Lung (tissue), 12 donors: ENCODE data around the gene PAPSS1. TPM values are rescaled to one million over a fixed set of nuclear protein-coding genes. Genes with fewer than 3 reads are reported as not detected.

Experiments
- ATAC-seq: fragments of 200-7000 bp; cut with Tn5 transposase; one replicate; pipeline ENCODE4 v1.9.1; 2020; ENCODE audit warnings: moderate number of reproducible peaks; ENCODE audit not compliant: insufficient read depth, low FRiP score
- DNase-seq, 3 donors: peaks; one replicate each; pipeline ENCODE4 v3.0.0-alpha.2; 2013 to 2017
- H3K27ac ChIP-seq, 2 donors: one replicate each; pipeline ENCODE4 v1.5.1; 2013; ENCODE audit warnings: mild to moderate bottlenecking in 2 of 2, moderate library complexity in 2 of 2, control low read depth in 1 of 2, inconsistent platforms in 1 of 2, low read depth in 1 of 2, low read length in 1 of 2
- H3K27me3 ChIP-seq, 3 donors: one replicate each; pipeline ENCODE4 v1.5.1; 2013; ENCODE audit warnings: low read length in 2 of 3; ENCODE audit not compliant: control insufficient read depth in 3 of 3, insufficient read depth in 3 of 3
- H3K36me3 ChIP-seq, 4 donors: one replicate each; pipeline ENCODE4 v1.5.1; 2013; ENCODE audit warnings: low read length in 4 of 4, mild to moderate bottlenecking in 1 of 4, moderate library complexity in 1 of 4; ENCODE audit not compliant: control insufficient read depth in 4 of 4, insufficient read depth in 4 of 4
- H3K4me1 ChIP-seq, 5 donors: one replicate each; pipeline ENCODE4 v1.5.1; 2013; ENCODE audit warnings: low read length in 5 of 5, mild to moderate bottlenecking in 2 of 5, moderate library complexity in 1 of 5; ENCODE audit not compliant: control insufficient read depth in 5 of 5, insufficient read depth in 5 of 5
- H3K4me3 ChIP-seq: one replicate; pipeline ENCODE4 v1.5.1; 2013; ENCODE audit warnings: mild to moderate bottlenecking, control low read depth, moderate library complexity
- H3K9ac ChIP-seq, 2 donors: one replicate each; pipeline ENCODE4 v1.5.1; 2013; ENCODE audit warnings: low read length in 2 of 2, control low read depth in 1 of 2; ENCODE audit not compliant: insufficient read depth in 1 of 2
- H3K9me3 ChIP-seq, 4 donors: one replicate each; pipeline ENCODE4 v1.5.1; 2013; ENCODE audit warnings: low read length in 3 of 4, mild to moderate bottlenecking in 1 of 4, moderate library complexity in 1 of 4; ENCODE audit not compliant: control insufficient read depth in 4 of 4, insufficient read depth in 3 of 4
- CTCF ChIP-seq: IDR thresholded peaks from 2 replicates; pipeline ENCODE4 v1.5.1; 2012; ENCODE audit warnings: mild to moderate bottlenecking; ENCODE audit errors: control extremely low read depth, extremely low read depth
- WGBS, 2 donors: extraction: QIAGEN DNeasy Blood & Tissue Kit; methylation state at CpG; one replicate each; pipeline ENCODE4 v1.1.7; 2013; 5-methylcytosine and 5-hydroxymethylcytosine counted together
- polyA plus RNA-seq, 2 donors: library from polyadenylated mRNA; stranded (reverse); fragments of 200-250 nt; gene quantifications; one replicate each; pipeline ENCODE4 v1.2.1, GENCODE V29; 2013
- total RNA-seq, 2 donors: library from RNA; depleted of rRNA in 1 of 2; stranded (reverse); fragments of >200 nt in 1 of 2; gene quantifications; one replicate each; pipeline ENCODE4 v1.2.1, GENCODE V29; 2014 to 2021
- donor health status: control.
- donor health status: control.
- donor health status: Bipolar disorder and iron deficiency.
- donor health status: healthy.
- donor health status: DM: yes; HTN: yes; CAD: no.

PAPSS1 gene
- total and polyA plus RNA-seq, 4 donors, result 39.5 to 71.7 (median 55.3) TPM

GRCh38 chr4:107615809-107616208 is 104.2 kb downstream of the PAPSS1 start:
- WGBS, 2 donors, result 89 to 96% methylated on average over 1 of the region's 1 CpG
- DNase-seq (no peak), ATAC-seq (no peak)
- Histone ChIP-seq H3K27ac (no peak overlapping the region), H3K27me3 (no peaks in the 10 kb centered on the region), H3K4me1 (peaks cover 0 to 7% (median 0%) of the 10 kb centered on the region in 5 donors), H3K36me3 (peaks cover 0 to 5% (median 2%) of the 10 kb centered on the region in 4 donors), H3K9ac (no peak overlapping the region), H3K4me3 (no peak overlapping the region), H3K9me3 (no peaks in the 10 kb centered on the region)
- no peak for TF ChIP-seq CTCF

GRCh38 chr4:107603430-107603829 is 116.6 kb downstream of the PAPSS1 start:
- Histone ChIP-seq H3K27me3 (no peaks in the 10 kb centered on the region), H3K4me1 (peaks cover 0 to 3% (median 0%) of the 10 kb centered on the region in 5 donors), H3K9me3 (no peaks in the 10 kb centered on the region), H3K4me3 (no peak overlapping the region), H3K9ac (no peak overlapping the region), H3K36me3 (no peaks in the 10 kb centered on the region), H3K27ac (no peak overlapping the region)
- ATAC-seq (no peak), DNase-seq (peak in 2 of 3 donors; percentile 67 to 72)
- TF ChIP-seq CTCF, result no peak
- 77 to 87% methylated on average over 4 of the region's 4 CpGs for WGBS, 2 donors

- no peaks in the 10 kb centered on the region for H3K9me3 ChIP-seq
- ATAC-seq (no peak), DNase-seq (no peak)
- H3K4me1 ChIP-seq, result peaks cover 0 to 3% (median 0%) of the 10 kb centered on the region in 5 donors
- no peaks in the 10 kb centered on the region for H3K36me3 ChIP-seq
- no peaks in the 10 kb centered on the region for H3K27me3 ChIP-seq
- no peak overlapping the region for H3K4me3 ChIP-seq
- no peak for TF ChIP-seq CTCF
- H3K9ac ChIP-seq, result no peak overlapping the region
- no peak overlapping the region for H3K27ac ChIP-seq
These were observed 119.1 kb downstream of the PAPSS1 start for GRCh38 chr4:107600983-107601382.

GRCh38 chr4:107600436-107600835 is 119.6 kb downstream of the PAPSS1 start:
- Histone ChIP-seq H3K4me3 (no peak overlapping the region), H3K36me3 (no peaks in the 10 kb centered on the region), H3K27me3 (no peaks in the 10 kb centered on the region), H3K9me3 (no peaks in the 10 kb centered on the region), H3K9ac (no peak overlapping the region), H3K27ac (no peak overlapping the region), H3K4me1 (peaks cover 0 to 3% (median 0%) of the 10 kb centered on the region in 5 donors)
- DNase-seq, result peak in 1 of 3 donors; percentile 13
- TF ChIP-seq CTCF, result no peak
- 65 to 68% methylated on average over 2 of the region's 2 CpGs for WGBS, 2 donors
- ATAC-seq, result no peak
